Fibroblast of lung (primary cell): Measurements from ENCODE around the gene PELO.

ENCODE experiments used
- EZH2 ChIP-seq: IDR thresholded peaks from 2 replicates; pipeline ENCODE4 v1.5.1; 2012; ENCODE audit warnings: low read length, control low read depth, mild to moderate bottlenecking; ENCODE audit errors: missing control alignments
- TF ChIP-seq, protein P1 (sequence below), 2 donors: IDR thresholded peaks in 1 of 2; conservative IDR thresholded peaks in 1 of 2; 1 replicate in 1 of 2; 2 replicates in 1 of 2; pipeline ENCODE4 v1.5.1; 2011 to 2012; ENCODE audit warnings: low read length in 2 of 2, control low read depth in 1 of 2, inconsistent platforms in 1 of 2, low read depth in 1 of 2, mild to moderate bottlenecking in 1 of 2

DNA sequence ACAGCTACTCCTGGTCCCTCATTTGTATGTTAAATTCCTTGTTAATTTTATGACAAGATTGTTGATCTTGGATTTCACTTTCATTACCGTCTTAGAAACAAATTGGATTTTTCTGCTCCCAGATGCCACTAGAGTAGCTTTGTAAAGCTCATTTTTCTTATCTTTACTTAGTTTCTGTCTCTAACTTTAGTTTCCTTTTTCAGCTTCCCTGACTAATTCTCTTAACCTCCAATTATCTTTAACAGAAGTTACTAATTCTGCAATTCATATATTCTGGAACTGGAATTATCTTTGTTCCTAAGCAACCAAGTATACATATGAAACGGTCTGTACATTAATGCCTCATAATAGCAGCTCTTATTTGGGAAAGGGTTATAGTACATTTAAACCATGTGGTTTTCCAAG, 16.7 kb downstream of the PELO start:
- TF ChIP-seq, protein P1, sequence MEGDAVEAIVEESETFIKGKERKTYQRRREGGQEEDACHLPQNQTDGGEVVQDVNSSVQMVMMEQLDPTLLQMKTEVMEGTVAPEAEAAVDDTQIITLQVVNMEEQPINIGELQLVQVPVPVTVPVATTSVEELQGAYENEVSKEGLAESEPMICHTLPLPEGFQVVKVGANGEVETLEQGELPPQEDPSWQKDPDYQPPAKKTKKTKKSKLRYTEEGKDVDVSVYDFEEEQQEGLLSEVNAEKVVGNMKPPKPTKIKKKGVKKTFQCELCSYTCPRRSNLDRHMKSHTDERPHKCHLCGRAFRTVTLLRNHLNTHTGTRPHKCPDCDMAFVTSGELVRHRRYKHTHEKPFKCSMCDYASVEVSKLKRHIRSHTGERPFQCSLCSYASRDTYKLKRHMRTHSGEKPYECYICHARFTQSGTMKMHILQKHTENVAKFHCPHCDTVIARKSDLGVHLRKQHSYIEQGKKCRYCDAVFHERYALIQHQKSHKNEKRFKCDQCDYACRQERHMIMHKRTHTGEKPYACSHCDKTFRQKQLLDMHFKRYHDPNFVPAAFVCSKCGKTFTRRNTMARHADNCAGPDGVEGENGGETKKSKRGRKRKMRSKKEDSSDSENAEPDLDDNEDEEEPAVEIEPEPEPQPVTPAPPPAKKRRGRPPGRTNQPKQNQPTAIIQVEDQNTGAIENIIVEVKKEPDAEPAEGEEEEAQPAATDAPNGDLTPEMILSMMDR (conservative IDR thresholded peaks at IDR 0.05 in 1 of 2, IDR thresholded peaks at IDR 0.05 in 1 of 2; ENCODE audit: low read depth in 1 of 2, low read length in 2 of 2): no peak
- TF ChIP-seq EZH2: no peak
